T follicular helper cell (primary cell): ENCODE results near the gene KMT2E.
A peak's percentile ranks its signal among the peaks of the same experiment; 100 is the strongest.
"Not testable (repeated sequence)": the region's sequence is repeated elsewhere in the genome, so short reads cannot be mapped to it uniquely, and the experiment has no call there.

Experiments
- DNase-seq: peaks from one replicate; pipeline ENCODE4 v3.0.0-alpha.2; 2020; ENCODE audit warnings: low read depth

KMT2E gene

GRCh38 chr7:104983076-104983577 is 30.9 kb upstream of the KMT2E start:
- DNase-seq, result no peak

- DNase-seq, result peak; percentile 73
Measured at GRCh38 chr7:104983578-104984539, 30.1 kb upstream of the KMT2E start.

- DNase-seq, result no peak
Measured at GRCh38 chr7:104984585-104985258, 29.3 kb upstream of the KMT2E start.

GRCh38 chr7:104985259-104985617 is 28.8 kb upstream of the KMT2E start:
- DNase-seq, result no peak

- DNase-seq, result no peak
Measured at GRCh38 chr7:104986628-104987259, 27.3 kb upstream of the KMT2E start.

GRCh38 chr7:104987403-104987802 is 26.6 kb upstream of the KMT2E start:
- DNase-seq, result not testable (repeated sequence)

GRCh38 chr7:104990983-104991382 is 23.0 kb upstream of the KMT2E start:
- DNase-seq, result no peak

- no peak for DNase-seq
Measured at GRCh38 chr7:104992306-104992705, 21.7 kb upstream of the KMT2E start.

- DNase-seq, result no peak
Measured at GRCh38 chr7:104993217-104993862, 20.7 kb upstream of the KMT2E start.

GRCh38 chr7:104998040-104998752 is 15.8 kb upstream of the KMT2E start:
- DNase-seq, result no peak

- DNase-seq, result no peak
Measured at GRCh38 chr7:105000200-105000599, 13.8 kb upstream of the KMT2E start.

GRCh38 chr7:105000927-105001336 is 13.1 kb upstream of the KMT2E start:
- no peak for DNase-seq

GRCh38 chr7:105001652-105002184 is 12.3 kb upstream of the KMT2E start:
- DNase-seq, result no peak

- DNase-seq, result no peak
Measured at GRCh38 chr7:105003275-105003674, 10.7 kb upstream of the KMT2E start.

- DNase-seq, result no peak
Measured at GRCh38 chr7:105003872-105004510, 10.0 kb upstream of the KMT2E start.

- not testable (repeated sequence) for DNase-seq
Measured at GRCh38 chr7:105005006-105005405, 9.0 kb upstream of the KMT2E start.

GRCh38 chr7:105005486-105005885 is 8.5 kb upstream of the KMT2E start:
- not testable (repeated sequence) for DNase-seq

- DNase-seq, result no peak
Measured at GRCh38 chr7:105006367-105007136, 7.5 kb upstream of the KMT2E start.

GRCh38 chr7:105007298-105007697 is 6.7 kb upstream of the KMT2E start:
- DNase-seq, result no peak
